GM21529 (cell line): ENCODE data around the gene DNAH12.

ENCODE experiments used
- ATAC-seq: cut with Tn5 transposase; IDR thresholded peaks from one replicate; pipeline ENCODE4 v1.9.1; 2021; ENCODE audit not compliant: unreplicated experiment

Gene DNAH12, protein sequence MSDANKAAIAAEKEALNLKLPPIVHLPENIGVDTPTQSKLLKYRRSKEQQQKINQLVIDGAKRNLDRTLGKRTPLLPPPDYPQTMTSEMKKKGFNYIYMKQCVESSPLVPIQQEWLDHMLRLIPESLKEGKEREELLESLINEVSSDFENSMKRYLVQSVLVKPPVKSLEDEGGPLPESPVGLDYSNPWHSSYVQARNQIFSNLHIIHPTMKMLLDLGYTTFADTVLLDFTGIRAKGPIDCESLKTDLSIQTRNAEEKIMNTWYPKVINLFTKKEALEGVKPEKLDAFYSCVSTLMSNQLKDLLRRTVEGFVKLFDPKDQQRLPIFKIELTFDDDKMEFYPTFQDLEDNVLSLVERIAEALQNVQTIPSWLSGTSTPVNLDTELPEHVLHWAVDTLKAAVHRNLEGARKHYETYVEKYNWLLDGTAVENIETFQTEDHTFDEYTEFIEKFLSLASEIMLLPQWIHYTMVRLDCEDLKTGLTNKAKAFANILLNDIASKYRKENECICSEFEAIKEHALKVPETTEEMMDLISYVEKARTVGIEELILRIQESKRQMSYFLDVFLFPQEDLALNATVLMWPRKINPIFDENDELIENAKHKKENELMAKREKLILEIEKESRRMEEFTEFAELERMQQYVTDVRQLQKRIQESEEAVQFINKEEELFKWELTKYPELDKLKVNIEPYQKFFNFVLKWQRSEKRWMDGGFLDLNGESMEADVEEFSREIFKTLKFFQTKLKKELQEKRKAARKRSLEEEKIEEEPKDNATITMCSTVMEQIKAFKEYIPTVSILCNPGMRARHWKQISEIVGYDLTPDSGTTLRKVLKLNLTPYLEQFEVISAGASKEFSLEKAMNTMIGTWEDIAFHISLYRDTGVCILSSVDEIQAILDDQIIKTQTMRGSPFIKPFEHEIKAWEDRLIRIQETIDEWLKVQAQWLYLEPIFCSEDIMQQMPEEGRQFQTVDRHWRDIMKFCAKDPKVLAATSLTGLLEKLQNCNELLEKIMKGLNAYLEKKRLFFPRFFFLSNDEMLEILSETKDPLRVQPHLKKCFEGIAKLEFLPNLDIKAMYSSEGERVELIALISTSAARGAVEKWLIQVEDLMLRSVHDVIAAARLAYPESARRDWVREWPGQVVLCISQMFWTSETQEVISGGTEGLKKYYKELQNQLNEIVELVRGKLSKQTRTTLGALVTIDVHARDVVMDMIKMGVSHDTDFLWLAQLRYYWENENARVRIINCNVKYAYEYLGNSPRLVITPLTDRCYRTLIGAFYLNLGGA (N-terminal part only)

DNA sequence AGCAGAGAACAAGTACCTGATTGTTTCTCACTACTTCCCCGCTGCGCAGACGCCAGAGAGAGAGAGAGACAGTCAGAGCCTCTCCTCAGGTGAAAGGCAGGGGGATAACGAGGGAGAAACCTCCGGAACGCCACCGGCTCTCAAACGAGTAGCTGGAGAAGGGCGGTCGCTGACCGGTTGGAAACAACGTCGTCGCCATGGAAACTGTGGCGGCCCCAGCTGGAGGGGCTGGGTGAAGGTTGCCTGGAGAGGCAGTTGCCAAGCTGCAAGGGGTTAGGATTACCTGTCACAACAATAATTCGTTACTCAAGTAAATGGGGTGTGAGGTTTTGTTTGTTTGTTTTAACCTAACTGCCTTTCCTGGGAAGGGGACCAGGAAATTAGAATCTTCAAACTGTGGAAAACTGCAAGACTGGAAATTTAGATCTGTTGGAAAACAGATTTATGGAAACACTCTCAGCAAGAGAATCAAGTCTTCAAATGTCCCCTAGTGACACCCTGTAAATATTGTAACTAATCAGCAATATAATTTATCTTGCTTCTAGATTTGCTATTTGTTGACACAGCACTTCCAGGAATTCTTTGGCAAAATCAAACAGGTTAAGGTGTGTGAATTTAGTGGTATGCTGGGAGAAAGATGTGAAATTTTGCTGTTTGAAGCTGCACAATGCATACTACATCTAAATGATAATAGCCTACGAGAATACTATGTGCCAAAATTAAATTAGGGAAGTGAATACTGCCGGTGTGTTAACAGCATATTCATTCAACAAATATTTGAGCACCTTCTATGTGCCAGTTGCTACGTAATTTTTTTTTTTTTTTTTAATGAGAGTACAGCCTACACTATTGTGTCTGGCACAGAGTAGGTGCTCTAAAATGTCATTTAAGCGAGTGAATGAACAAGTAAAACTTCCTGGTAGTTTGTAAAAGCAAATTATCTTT, at the start of gene DNAH12:
TSS of gene DNAH12 (minus strand) at position 164 of the 945 bp plus-strand sequence. CDS start 1,474 bp downstream, outside the sequence.
- ATAC-seq, result no peak

DNA sequence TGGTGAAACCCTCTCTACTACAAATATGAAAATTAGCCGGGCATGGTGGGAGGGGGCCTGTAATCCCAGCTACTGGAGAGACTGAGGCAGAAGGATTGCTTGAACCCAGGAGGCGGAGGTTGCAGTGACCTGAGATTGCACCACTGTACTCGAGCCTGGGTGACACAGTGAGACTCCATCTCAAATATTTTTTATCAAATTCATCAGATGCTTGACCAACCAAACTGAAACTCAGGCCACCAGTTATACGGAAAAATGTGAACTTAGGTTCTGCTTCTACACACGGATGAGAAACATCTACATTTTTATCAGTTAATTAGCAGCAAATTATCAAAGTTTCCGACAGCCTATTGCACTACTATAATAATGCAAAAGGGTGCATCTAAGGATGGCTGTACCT, 48.2 kb upstream of the DNAH12 start:
- no peak for ATAC-seq

DNA sequence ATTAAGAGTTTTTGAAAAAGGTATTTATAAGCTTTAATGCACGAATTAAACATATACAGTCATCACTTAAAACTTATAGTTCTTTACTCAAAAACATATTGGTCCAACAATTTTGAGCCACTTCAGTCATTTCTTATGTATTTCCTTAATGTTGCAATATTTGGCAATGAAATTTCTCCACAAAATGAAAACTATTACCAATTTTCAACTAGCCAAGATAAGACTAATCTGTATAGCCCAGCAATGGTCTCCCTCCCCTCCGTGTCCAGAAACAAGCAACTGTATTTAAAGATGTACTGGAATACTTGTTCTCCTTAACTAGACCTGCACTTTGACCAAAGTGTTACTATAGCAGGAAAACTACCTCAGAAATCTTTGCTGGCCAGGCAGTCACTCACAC, 43.8 kb upstream of the DNAH12 start:
- no peak for ATAC-seq

DNA sequence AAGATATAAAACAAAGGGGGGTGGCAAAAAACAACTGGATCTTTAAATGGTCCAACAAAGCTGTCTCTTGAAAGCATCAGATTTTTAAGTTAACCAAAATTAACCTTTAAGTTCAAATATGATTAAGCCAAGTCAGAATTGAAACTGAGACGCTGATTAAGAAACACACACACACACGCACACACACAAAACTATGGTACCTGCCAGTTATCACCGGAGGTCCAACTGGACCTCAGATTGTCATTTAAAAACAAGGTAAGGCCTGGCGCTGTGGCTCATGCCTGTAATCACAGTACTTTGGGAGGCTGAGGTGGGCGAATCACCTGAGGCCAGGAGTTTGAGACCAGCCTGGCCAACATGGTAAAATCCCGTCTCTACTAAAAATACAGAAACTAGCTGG, 42.6 kb upstream of the DNAH12 start:
- ATAC-seq, result no peak

DNA sequence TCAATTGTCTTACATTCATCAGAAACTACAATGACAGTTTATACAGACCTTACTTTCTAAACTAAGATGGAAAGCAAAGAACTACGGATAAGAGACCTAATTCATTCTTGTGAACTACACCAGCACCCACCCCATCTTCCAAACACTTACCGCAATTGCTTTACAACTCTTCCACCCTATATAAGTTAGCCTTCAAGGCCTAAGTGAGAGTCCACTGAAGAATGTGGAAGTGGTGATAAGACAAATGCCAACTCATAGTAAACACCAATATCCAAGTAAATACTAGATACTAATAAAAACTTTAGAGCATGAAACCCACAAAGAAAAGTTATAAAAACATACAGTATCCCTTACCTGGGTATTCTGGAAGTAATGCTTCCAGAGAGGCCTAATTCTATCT, 39.4 kb upstream of the DNAH12 start:
- no peak for ATAC-seq

DNA sequence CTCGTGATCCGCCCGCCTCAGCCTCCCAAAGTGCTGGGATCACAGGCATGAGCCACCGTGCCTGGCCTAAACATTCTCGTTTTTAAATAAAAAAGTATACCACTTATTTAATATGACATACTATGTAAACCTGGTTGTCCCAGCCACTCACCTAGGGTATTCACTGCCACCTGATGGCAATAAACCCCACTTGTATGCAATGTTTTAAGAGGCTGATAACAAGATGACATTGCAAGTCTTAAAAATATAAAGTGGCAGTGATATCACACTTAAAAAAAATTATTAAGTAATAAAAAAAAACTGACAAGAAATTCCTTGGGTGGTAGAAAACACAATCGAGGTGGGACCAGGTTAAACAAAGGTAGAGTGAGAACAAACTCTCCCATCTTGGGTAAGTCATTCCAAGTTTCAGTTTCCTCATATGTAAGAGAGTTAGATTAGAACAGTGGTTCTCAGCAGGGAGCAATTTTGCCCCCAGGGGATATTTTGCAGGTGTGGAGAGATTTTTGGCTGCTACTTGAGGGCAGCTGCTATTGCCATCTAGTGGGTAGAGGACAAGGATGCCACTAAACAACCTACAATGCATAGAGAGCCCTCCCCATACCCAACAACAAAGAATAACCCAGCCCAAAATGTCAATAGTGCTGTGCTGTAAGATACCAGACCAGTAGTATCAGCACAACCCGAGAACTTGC, 38.5 kb upstream of the DNAH12 start:
- no peak for ATAC-seq

DNA sequence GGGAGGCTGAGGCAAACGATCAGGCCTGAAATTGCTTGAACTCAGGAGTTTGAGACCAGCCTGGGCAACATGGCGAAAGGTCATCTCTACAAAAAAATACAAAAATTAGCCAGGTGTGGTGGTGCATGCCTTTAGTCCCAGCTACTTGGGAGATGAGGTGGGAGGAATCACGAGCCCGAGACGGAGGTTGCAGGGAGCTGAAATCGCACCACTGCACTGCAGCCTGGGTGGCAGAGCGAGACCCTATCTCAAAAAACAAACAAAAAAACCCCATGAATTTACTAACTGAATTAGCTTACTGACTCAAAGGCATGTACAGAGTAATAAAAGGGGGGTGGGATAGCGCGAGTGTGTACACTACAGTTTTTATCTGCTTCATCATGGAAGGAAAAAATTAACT, 33.7 kb upstream of the DNAH12 start:
- no peak for ATAC-seq

DNA sequence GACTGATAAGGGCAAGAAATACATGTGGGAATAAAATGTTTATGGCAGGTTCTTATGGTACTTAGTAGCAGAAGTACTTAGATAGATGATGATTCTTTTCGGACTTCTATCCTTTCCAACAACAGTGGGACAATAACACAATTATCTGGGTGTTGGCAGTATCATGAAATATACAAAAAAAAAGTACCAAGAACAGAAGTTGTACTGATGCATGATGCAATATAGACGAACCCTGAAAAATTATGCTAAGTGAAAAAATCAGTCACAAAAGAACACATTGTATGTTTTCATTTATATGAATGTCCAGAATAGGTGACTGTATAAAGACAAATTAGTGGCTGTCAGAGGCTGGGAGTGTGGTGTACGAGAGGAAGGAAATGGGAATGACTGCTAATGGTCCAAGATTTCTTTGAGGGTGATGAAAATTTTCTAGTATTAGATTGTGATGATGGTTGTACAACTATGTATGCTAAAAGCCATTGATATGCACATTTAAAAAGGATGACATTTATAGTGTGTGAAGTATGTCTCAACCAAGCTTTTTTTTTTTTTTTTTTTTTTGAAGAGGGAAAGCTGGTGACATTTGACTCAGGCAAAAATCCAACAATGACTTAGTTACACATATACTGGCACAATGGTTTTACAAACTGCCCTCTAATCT, 32.0 kb upstream of the DNAH12 start:
- ATAC-seq, result no peak

DNA sequence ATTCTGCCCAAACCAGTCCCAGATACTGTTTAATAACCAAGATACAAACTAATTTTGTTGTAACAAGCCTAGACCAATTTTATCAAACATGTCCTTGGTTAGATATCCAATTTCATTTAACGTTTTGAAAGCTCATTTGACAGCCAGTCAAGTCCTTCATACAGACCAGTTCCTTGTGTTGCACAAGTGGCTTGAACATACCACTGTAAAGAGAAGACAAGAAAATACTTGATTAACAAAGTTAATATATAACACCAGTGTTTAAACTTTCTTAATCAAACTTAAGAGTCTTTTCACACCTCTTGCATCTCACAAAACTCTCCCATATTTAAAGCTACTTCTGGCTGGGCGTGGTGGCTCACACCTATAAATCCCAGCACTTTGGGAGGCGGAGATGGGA, 28.0 kb upstream of the DNAH12 start:
- ATAC-seq, result no peak

DNA sequence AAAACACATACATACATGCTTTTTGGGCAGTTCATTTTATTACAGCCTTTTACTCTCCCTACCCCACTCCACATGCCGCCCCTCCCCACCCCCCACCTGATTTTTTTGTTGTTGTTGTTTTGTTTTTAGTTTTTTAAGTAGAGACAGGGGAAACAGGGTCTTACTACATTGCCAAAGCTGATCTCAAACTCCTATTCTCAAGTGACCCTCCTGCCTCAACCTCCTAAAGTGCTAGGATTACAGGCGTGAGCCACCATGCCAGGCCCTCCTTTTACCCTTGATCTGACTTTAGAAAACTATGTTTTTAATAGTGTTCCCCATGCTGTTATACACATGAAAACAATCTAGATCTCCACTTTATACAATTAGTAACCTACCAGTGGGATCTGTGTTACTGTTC, 26.7 kb upstream of the DNAH12 start:
- ATAC-seq, result no peak

DNA sequence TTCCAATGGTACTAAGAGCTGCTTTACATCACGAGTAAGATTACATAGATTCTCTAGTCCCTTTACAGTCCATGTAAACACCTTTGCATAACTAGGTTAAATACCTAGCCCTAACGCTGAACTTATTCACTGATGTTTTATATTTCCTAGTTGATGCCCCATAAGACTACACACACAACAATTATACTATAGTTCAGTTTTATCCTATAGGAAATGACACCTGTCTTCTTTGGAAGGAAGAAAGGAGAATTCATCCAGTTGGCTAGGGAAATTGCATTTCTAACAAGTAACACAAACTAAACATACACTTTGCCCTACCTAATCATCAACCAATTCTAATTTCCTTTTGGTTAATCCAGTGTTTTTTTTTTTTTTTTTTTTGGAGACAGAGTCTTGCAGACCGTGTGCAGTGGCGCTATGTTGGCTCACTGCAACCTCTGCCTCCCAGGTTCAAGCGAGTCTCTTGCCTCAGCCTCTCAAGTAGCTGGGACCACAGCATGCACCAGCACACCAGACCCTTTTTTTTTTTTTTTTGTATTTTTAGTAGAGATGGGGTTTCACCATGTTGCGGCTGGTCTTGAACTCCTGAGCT, 25.8 kb upstream of the DNAH12 start:
- ATAC-seq, result no peak

DNA sequence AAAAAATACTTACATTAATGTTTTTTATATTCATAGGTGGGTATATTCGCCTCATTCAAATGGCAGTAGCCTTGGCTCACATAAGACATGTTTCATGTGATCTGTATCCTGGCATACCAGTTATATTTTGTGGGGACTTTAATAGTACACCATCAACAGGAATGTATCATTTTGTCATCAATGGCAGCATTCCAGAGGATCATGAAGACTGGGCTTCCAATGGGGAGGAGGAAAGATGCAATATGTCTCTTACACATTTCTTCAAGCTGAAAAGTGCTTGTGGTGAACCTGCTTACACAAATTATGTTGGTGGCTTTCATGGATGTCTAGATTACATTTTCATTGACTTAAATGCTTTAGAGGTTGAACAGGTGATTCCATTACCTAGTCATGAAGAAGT, 15.4 kb upstream of the DNAH12 start:
- no peak for ATAC-seq

DNA sequence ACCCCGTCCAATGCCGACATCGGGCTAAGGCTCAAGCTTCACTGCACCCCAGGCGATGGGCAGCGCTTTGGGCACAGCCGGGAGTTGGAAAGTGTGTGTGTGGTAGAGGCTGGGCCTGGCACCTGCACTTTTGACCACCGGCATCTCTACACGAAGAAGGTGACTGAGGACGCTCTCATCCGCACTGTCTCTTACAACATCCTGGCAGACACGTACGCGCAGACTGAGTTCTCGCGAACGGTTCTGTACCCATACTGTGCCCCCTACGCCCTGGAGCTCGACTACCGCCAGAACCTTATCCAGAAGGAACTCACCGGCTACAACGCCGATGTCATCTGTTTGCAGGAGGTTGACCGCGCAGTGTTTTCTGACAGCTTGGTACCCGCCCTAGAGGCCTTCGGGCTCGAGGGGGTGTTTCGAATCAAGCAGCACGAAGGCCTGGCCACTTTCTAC, 13.0 kb upstream of the DNAH12 start:
- peak; percentile 12 for ATAC-seq

DNA sequence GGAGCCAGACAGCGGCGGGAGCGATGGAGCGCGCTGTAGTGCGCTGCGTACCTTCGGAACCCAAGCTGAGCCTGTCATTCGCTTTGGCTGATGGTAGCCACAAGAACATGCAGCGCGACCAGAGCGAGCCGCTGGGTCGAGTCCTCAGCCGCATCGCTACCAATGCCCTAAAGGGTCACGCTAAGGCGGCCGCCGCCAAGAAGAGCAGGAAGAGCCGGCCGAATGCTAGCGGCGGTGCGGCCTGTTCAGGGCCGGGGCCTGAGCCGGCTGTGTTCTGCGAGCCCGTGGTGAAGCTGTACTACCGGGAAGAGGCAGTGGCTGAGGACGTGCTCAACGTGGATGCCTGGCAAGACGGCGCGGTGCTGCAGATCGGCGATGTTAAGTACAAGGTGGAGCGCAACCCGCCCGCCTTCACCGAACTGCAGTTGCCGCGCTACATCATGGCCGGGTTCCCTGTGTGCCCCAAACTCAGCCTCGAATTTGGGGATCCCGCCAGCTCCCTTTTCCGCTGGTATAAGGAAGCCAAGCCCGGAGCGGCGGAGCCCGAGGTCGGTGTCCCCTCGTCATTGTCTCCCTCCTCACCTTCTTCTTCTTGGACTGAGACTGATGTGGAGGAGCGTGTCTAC, 12.4 kb upstream of the DNAH12 start:
- ATAC-seq, result peak; percentile 24

DNA sequence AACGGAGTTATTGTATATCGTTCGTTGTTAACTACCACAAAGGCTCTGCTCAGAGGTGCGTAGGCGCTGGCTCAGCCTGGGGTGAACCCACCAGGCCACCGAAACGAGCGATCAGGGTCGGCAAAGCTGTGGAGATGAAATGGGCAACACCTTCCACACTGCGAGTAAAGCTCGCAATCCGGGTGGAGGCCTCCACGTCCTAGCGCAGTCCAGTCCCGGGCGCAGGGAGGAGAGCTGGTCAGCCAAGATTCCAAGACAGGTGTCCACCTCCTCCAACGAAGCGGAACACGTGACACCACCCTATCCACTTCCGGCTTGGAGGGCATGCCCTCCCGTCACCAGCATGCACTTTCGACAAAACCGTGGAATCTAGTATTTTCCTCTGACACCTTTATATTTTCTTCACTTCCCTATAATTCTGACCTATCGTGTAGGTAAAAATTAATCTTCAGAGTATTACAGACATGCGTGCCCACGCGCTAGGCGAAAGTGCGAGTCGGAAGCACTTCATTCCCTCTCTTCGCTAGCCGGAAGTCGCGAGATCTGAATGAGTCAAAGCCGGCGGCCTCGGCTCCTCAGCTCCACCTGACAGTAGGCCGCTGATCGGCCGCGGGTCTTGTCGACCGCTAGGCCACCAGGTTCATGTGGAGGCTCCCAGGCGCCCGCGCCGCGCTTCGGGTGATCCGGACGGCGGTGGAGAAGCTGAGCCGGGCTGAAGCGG, 11.8 kb upstream of the DNAH12 start, which contains the start of gene PDE12:
TSS of gene PDE12 (plus strand) at position 537 of the 721 bp plus-strand sequence. CDS start at position 643, 106 bp downstream.
- ATAC-seq, result peak; percentile 86

DNA sequence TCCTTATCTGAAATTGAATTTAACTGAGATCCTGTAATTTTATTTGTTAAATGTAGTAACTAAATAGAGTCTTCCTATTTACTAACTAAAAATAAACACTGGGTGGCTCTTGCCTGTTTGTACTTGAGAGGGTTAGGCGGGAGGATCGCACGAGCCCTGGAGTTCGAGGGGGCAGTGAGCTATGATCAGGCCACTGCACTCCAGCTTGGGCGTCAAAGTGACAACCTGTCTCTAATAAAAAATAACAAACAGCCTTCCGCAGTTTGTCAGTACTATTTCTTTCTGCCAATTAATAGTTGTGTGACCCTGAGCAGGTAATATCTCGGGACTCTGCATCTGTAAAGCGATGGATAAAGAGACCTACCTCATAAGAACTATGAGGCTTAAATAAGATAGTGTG, 11.2 kb upstream of the DNAH12 start:
- ATAC-seq, result no peak

DNA sequence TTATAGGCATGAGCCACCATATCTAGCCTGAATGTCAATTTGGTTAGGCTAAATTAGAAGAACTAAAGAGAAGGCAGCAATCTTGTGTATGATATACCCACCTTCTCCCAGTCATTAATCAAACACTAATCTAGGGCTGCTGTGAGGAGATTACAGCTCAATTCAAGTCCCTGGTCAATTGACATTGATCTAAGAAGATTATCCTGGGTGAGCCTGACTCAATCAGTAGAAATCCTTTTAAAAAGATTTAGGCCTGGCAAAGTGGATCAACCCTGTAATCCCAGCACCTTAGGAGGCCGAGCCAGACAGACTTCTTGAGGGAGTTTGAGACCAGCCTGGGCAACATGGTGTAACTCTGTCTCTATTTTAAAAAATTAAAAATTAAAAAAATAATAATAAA, 2.5 kb upstream of the DNAH12 start:
- no peak for ATAC-seq
